Kidney (tissue), 14 donors: ENCODE results near the gene MYL4. TPM values are rescaled to one million over a fixed set of nuclear protein-coding genes. Genes with fewer than 3 reads are reported as not detected.

Experiments used
- DNase-seq, 5 donors: peaks; one replicate each; pipeline ENCODE4 v3.0.0-alpha.2; 2013 to 2020
- FAIRE-seq: peaks from 2 replicates; lab custom pipeline; 2012; peaks lifted over from hg19 to GRCh38; lab: Jason Lieb, UNC
- H3K27ac ChIP-seq, 2 donors: one replicate each; pipeline ENCODE4 v1.7.0; 2013; ENCODE audit warnings: low read depth in 2 of 2, low read length in 2 of 2, inconsistent platforms in 1 of 2
- H3K27me3 ChIP-seq: one replicate; pipeline ENCODE4 v1.7.1; 2013; ENCODE audit warnings: low read length, inconsistent platforms; ENCODE audit not compliant: control insufficient read depth, insufficient read depth
- H3K36me3 ChIP-seq, 3 donors: one replicate each; pipeline versions ENCODE4 v1.7.0 to v1.7.1; 2013; ENCODE audit warnings: low read length in 3 of 3, control low read depth in 1 of 3, inconsistent platforms in 1 of 3; ENCODE audit not compliant: insufficient read depth in 3 of 3, control insufficient read depth in 2 of 3
- H3K4me1 ChIP-seq, 3 donors: one replicate each; pipeline versions ENCODE4 v1.7.0 to v1.7.1; 2013; ENCODE audit warnings: low read length in 3 of 3, inconsistent platforms in 1 of 3, low read depth in 1 of 3; ENCODE audit not compliant: control insufficient read depth in 2 of 3, insufficient read depth in 2 of 3
- H3K4me3 ChIP-seq, 3 donors: one replicate each; pipeline versions ENCODE4 v1.7.0 to v1.8.1; 2013; ENCODE audit warnings: low read length in 3 of 3, control low read depth in 1 of 3, inconsistent platforms in 1 of 3
- H3K9ac ChIP-seq, 3 donors: one replicate each; pipeline versions ENCODE4 v1.7.0 to v1.7.1; 2013; ENCODE audit warnings: low read length in 3 of 3, control low read depth in 1 of 3, inconsistent platforms in 1 of 3
- H3K9me3 ChIP-seq, 3 donors: one replicate each; pipeline versions ENCODE4 v1.7.0 to v1.7.1; 2013; ENCODE audit warnings: low read length in 3 of 3, control low read depth in 1 of 3, inconsistent platforms in 1 of 3; ENCODE audit not compliant: control insufficient read depth in 2 of 3, insufficient read depth in 1 of 3
- intact Hi-C: fragments of 100-400 bp; cut with DNase I; formaldehyde crosslinking; loops from one replicate; pipeline ENCODE4 v1.11.1; 2022
- polyA plus RNA-seq: library from polyadenylated mRNA; stranded (reverse); fragments of 350-450 nt; fragmentation: Illumina TruSeq; extraction: RNeasy Lipid Tissue Mini Kit (QIAGEN cat#74804); gene quantifications from one replicate; pipeline ENCODE4 v1.2.3, GENCODE V29; 2014; ENCODE audit warnings: low read depth, low replicate concordance; ENCODE audit not compliant: insufficient read depth
- total RNA-seq: library from RNA; stranded (reverse); fragmentation: NEBNext Ultra II Directional; extraction: Animal tissue kit (Norgen Biotek cat#: 25700); gene quantifications from one replicate; pipeline ENCODE4 v1.2.1, GENCODE V29; 2021
- TF ChIP-seq, protein P1 (sequence below): IDR thresholded peaks from 3 replicates; pipeline ENCODE4 v1.5.1; 2012; ENCODE audit warnings: mild to moderate bottlenecking, moderate library complexity, borderline replicate concordance; ENCODE audit not compliant: insufficient read depth; ENCODE audit errors: extremely low read depth
- donor health status: control.
- donor health status: control.
- donor health status: control.
- donor health status: control.
- donor health status: control.
- donor health status: DM: yes; HTN: yes; CAD: no.
- donor health status: Normal renal cell carcinoma (clear cell type).

The MYL4 gene
- total and polyA plus RNA-seq, 2 donors from 2014 or later: 1.0 TPM; not detected in 1

DNA sequence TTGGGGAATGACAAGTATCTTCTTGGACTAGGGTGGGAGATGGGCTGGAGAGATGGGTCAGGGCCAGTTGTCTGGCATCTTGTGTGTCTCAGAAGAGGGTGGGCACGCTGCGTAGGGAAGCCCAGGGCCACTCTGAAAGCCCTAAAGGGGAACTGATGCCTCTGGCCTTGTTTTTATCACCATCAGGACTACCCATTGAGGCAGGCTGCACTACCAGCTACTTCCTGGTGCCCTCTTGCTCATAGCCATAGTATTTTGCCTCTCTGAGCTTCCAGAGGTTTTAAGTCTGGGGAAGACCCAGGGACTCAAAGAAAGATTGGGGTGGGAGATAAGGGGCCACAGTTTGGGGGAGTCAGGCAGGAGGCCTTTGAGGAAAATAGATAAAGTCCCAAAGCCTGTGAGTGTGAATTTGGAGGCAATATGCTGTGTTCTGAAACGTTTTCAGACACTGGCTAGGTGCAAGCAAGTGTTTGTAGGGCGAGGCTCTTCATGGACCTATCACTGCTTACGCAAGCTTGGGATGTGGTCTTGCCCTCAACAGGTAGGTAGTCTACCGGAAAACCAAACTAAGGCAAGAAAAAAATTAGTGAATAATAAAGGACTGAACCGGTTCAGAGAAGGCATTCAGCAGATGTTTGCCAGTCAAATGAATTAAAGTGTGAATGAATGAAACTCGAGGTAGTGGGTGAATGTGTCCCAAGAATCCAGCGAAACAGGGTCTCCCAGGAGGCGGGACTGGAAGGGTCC is 43.8 kb downstream of the MYL4 start:
- Histone ChIP-seq H3K27ac (no peak overlapping the region), H3K27me3 (peaks cover 2% of the 10 kb centered on the region), H3K4me3 (peak overlapping the region in 2 of 3 donors; percentile 30 to 38), H3K36me3 (no peaks in the 10 kb centered on the region), H3K4me1 (peaks cover 0 to 6% (median 0%) of the 10 kb centered on the region in 3 donors), H3K9me3 (no peaks in the 10 kb centered on the region), H3K9ac (peak overlapping the region in 1 of 3 donors; percentile 66)
- FAIRE-seq: no peak
- intact Hi-C loops: no loop called here
- no peak for DNase-seq
- TF ChIP-seq, protein P1, sequence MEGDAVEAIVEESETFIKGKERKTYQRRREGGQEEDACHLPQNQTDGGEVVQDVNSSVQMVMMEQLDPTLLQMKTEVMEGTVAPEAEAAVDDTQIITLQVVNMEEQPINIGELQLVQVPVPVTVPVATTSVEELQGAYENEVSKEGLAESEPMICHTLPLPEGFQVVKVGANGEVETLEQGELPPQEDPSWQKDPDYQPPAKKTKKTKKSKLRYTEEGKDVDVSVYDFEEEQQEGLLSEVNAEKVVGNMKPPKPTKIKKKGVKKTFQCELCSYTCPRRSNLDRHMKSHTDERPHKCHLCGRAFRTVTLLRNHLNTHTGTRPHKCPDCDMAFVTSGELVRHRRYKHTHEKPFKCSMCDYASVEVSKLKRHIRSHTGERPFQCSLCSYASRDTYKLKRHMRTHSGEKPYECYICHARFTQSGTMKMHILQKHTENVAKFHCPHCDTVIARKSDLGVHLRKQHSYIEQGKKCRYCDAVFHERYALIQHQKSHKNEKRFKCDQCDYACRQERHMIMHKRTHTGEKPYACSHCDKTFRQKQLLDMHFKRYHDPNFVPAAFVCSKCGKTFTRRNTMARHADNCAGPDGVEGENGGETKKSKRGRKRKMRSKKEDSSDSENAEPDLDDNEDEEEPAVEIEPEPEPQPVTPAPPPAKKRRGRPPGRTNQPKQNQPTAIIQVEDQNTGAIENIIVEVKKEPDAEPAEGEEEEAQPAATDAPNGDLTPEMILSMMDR: no peak

DNA sequence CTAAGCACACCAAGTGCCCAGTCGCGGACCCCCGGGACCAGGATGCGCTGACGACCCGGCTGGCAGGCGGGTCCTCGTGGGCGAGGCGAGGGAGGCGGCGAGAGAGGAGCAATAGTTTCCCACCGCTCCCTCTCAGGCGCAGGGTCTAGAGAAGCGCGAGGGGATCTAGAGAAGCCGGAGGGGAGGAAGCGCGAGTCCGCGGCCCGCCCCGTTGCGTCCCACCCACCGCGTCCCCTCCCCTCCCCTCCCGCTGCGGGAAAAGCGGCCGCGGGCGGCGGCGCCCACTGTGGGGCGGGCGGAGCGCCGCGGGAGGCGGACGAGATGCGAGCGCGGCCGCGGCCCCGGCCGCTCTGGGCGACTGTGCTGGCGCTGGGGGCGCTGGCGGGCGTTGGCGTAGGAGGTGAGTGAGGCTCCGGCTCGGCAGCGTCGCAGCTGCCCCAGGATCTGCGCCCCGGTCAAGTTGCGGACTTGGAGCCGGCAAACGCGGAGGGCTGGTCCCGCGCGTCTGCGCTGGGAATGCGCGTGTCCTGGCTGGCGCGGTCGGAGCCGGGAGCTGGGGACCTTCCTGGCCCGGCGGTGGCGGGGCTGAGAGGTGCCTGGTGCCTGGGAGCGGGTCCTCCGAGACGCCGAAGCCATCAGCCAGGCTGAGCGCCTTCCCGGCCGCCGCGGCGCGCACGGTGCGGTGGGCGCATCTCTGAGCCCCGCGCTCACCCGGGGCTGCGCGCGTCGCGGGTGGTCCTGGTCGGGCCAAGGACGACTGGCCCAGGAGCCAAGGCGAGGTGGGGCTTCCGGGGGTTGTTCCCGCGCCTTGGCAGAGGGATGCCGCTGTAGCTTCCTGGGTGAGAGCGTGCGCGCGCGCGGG is 44.6 kb downstream of the MYL4 start, which contains the start of gene ITGB3:
Gene ITGB3 (plus strand): TSS at position 287 of the 862 bp plus-strand sequence. CDS start 35 bp downstream, at position 322.
- peaks cover 2% of the 10 kb centered on the region for H3K27me3 ChIP-seq
- peak; percentile 74 to 92 (median 85) for DNase-seq
- intact Hi-C loops: no loop called here
- peaks cover 0 to 9% (median 0%) of the 10 kb centered on the region in 3 donors for H3K4me1 ChIP-seq
- no peaks in the 10 kb centered on the region for H3K36me3 ChIP-seq
- H3K9me3 ChIP-seq: no peaks in the 10 kb centered on the region
- no peak for FAIRE-seq
- TF ChIP-seq, protein P1: peak; percentile 56
- H3K4me3 ChIP-seq: peak within 1 kb of the TSS in 2 of 3 donors; percentile 30 to 63
- peak within 1 kb of the TSS; percentile 48 to 80 for H3K27ac ChIP-seq
- H3K9ac ChIP-seq: peak within 1 kb of the TSS in 2 of 3 donors; percentile 44 to 66

DNA sequence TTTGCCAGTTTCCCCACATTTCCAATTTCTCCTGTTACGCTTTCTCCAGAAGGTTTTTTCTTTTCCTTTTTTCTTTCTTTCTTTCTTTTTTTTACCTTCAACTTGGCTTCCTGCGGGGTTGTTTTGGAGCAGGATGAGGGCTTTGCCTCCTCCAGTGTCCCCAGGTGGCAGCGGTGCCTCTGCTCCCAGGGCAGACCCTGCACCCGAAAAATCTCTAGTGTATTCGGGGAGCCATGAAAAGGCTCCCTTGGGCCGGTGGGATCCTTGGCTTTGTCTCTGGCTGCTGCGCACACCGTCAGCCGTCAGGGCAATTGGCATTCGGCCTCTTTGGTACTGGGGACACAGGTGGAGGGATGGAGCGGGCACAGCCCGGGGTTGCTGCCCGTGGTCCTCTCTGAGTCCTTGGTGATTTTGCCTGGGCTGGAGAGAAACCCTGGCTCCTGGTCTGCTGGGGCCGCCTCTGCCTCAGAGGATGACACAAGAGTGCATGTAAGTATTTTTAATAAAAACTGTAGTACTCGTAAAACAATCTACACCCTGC is 45.3 kb downstream of the MYL4 start:
- peak overlapping the region in 2 of 3 donors; percentile 44 to 59 for H3K9ac ChIP-seq
- H3K27ac ChIP-seq: peak overlapping the region; percentile 48 to 80
- H3K27me3 ChIP-seq: peaks cover 2% of the 10 kb centered on the region
- intact Hi-C loops: no loop called here
- TF ChIP-seq, protein P1: no peak
- peak overlapping the region in 2 of 3 donors; percentile 29 to 63 for H3K4me3 ChIP-seq
- H3K9me3 ChIP-seq: no peaks in the 10 kb centered on the region
- DNase-seq (no peak), FAIRE-seq (no peak)
- H3K36me3 ChIP-seq: no peaks in the 10 kb centered on the region
- H3K4me1 ChIP-seq: peaks cover 0 to 9% (median 0%) of the 10 kb centered on the region in 3 donors
